ENCODE measurements around the gene TOX2.

The TOX2 gene

DNA sequence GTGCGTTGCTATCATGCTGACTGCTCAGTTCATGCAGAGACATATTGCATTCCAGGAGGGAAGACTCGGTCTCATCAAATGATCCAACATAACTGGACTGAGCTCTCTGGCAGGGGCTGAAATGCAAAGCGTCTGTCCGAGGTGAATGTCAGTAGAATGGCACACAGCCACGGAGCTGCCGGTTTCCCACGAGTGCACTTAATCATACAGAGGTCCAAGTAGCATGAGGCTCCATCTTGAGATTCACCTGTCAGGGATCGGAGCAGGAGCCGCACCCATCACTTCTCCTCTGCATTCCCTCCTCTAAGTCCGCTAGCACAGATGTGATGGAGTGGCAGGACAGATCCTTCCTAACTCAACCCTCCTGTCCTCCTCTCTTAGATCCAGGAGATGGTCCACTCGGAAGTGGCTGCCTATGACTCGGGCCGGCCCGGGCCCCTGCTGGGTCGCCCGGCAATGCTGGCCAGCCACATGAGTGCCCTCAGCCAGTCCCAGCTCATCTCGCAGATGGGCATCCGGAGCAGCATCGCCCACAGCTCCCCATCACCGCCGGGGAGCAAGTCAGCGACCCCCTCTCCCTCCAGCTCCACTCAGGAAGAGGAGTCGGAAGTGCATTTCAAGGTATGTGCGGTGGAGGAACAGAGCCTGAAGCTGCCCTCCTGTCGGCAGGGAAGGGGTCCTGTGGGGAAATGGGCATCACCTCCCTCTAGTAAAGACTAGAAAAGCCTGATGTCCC, 136.4 kb downstream of the TOX2 start:
- TF ChIP-seq, protein P1, sequence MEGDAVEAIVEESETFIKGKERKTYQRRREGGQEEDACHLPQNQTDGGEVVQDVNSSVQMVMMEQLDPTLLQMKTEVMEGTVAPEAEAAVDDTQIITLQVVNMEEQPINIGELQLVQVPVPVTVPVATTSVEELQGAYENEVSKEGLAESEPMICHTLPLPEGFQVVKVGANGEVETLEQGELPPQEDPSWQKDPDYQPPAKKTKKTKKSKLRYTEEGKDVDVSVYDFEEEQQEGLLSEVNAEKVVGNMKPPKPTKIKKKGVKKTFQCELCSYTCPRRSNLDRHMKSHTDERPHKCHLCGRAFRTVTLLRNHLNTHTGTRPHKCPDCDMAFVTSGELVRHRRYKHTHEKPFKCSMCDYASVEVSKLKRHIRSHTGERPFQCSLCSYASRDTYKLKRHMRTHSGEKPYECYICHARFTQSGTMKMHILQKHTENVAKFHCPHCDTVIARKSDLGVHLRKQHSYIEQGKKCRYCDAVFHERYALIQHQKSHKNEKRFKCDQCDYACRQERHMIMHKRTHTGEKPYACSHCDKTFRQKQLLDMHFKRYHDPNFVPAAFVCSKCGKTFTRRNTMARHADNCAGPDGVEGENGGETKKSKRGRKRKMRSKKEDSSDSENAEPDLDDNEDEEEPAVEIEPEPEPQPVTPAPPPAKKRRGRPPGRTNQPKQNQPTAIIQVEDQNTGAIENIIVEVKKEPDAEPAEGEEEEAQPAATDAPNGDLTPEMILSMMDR (IDR thresholded peaks at IDR 0.05), result no peak
- no peak overlapping the region for H3K27ac ChIP-seq
- H3K27me3 ChIP-seq (ENCODE audit: control insufficient read depth, insufficient read depth, low read length), result no peaks in the 10 kb centered on the region
- no peaks in the 10 kb centered on the region for H3K9me3 ChIP-seq (ENCODE audit: control insufficient read depth, low read length)
- no peak overlapping the region for H2AFZ ChIP-seq
- H3K4me1 ChIP-seq, result no peaks in the 10 kb centered on the region
- H3K4me3 ChIP-seq (ENCODE audit: low read depth, low read length), result no peak overlapping the region
- no peak overlapping the region for H3K9ac ChIP-seq
- H3K4me2 ChIP-seq (ENCODE audit: low read length), result no peak overlapping the region
- H3K36me3 ChIP-seq (ENCODE audit: control insufficient read depth, insufficient read depth, low read length), result no peaks in the 10 kb centered on the region
- no peaks in the 10 kb centered on the region for H3K79me2 ChIP-seq

DNA sequence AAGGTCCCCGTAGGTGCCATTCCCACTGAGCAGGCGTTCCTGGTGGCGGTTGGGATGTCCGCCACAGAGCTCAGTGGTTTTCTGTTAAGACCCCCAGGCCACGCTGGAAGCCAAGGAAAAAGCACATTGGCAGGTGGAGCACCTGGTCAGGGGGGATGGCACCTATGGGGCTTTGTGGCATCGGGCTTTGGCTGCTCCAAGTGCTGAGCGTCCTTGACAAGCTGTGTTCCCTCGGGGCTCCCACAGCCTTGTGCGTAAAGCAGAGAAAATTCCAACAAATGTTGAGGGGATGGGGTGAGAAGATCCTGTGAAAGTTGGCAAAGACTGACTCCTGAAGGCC, 137.0 kb downstream of the TOX2 start:
- Histone ChIP-seq H3K27ac (no peak overlapping the region), H3K4me1 (no peaks in the 10 kb centered on the region), H2AFZ (no peak overlapping the region), H3K9ac (no peak overlapping the region), H3K27me3 (ENCODE audit: control insufficient read depth, insufficient read depth, low read length) (no peaks in the 10 kb centered on the region), H3K9me3 (ENCODE audit: control insufficient read depth, low read length) (no peaks in the 10 kb centered on the region), H3K4me3 (ENCODE audit: low read depth, low read length) (no peak overlapping the region), H3K79me2 (no peaks in the 10 kb centered on the region), H3K36me3 (ENCODE audit: control insufficient read depth, insufficient read depth, low read length) (no peaks in the 10 kb centered on the region), H3K4me2 (ENCODE audit: low read length) (no peak overlapping the region)
- TF ChIP-seq, protein P1 (IDR thresholded peaks at IDR 0.05), result no peak

DNA sequence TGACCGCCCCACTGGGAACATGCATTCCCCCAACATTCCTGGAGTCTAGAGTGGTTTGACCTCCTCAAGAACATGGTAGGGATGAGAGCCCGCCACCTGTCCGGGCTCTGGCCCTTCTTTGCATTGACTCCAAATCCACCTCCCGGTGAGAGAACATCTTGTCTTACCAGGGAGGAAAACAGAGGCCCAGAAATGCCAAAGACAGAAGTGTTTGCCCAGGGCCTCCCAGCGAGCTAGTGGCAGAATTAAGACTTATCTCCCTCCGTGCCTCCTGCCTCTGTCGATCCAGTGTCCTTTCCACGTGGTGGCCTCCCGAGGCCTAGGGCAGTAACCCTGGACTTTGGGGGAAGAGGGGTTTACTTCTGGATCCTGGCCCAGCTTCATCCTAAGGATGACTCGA, 137.5 kb downstream of the TOX2 start:
- Histone ChIP-seq H3K9me3 (ENCODE audit: control insufficient read depth, low read length) (no peaks in the 10 kb centered on the region), H2AFZ (no peak overlapping the region), H3K4me2 (ENCODE audit: low read length) (no peak overlapping the region), H3K4me1 (no peaks in the 10 kb centered on the region), H3K27me3 (ENCODE audit: control insufficient read depth, insufficient read depth, low read length) (no peaks in the 10 kb centered on the region), H3K9ac (no peak overlapping the region), H3K36me3 (ENCODE audit: control insufficient read depth, insufficient read depth, low read length) (no peaks in the 10 kb centered on the region), H3K4me3 (ENCODE audit: low read depth, low read length) (no peak overlapping the region), H3K79me2 (no peaks in the 10 kb centered on the region), H3K27ac (no peak overlapping the region)
- TF ChIP-seq, protein P1 (IDR thresholded peaks at IDR 0.05), result no peak

DNA sequence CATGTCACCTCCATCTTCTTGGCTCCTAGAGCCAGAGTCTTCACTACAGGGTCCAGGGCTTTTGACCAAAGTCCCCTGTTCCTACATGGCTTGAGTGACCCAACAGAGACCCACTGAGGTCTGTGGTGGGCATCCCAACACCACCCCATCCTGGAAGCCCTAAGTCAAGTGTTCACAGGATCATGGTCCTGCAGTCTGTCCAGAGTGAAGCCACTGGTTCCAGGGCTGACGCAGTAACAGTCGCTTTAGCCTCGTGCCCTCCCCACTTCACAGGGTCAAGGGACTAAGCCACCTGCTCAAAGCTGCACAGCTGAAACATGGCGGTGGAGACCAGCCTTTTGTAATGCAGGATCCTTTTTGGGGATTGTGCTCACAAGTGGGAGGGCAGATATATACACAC, 138.4 kb downstream of the TOX2 start:
- no peaks in the 10 kb centered on the region for H3K9me3 ChIP-seq (ENCODE audit: control insufficient read depth, low read length)
- no peaks in the 10 kb centered on the region for H3K79me2 ChIP-seq
- TF ChIP-seq, protein P1 (IDR thresholded peaks at IDR 0.05), result no peak
- no peaks in the 10 kb centered on the region for H3K36me3 ChIP-seq (ENCODE audit: control insufficient read depth, insufficient read depth, low read length)
- H3K4me3 ChIP-seq (ENCODE audit: low read depth, low read length), result no peak overlapping the region
- H2AFZ ChIP-seq, result no peak overlapping the region
- no peaks in the 10 kb centered on the region for H3K27me3 ChIP-seq (ENCODE audit: control insufficient read depth, insufficient read depth, low read length)
- H3K27ac ChIP-seq, result no peak overlapping the region
- no peak overlapping the region for H3K4me2 ChIP-seq (ENCODE audit: low read length)
- no peak overlapping the region for H3K9ac ChIP-seq
- H3K4me1 ChIP-seq, result no peaks in the 10 kb centered on the region

DNA sequence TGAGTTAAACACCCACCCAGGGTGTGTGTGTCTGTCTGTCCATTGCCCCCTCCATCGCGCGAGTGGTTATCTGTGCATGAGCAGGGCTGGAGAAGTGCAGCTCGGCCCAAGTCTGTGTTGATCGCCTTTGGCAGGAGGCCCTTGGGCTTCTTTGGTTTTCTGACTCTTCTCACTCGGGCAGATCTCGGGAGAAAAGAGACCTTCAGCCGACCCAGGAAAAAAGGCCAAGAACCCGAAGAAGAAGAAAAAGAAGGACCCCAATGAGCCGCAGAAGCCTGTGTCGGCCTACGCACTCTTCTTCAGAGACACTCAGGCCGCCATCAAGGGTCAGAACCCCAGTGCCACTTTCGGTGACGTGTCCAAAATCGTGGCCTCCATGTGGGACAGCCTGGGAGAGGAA, 139.5 kb downstream of the TOX2 start:
- Histone ChIP-seq H3K36me3 (ENCODE audit: control insufficient read depth, insufficient read depth, low read length) (no peaks in the 10 kb centered on the region), H3K27me3 (ENCODE audit: control insufficient read depth, insufficient read depth, low read length) (no peaks in the 10 kb centered on the region), H3K27ac (no peak overlapping the region), H3K4me1 (no peaks in the 10 kb centered on the region), H3K9ac (no peak overlapping the region), H3K4me2 (ENCODE audit: low read length) (no peak overlapping the region), H3K9me3 (ENCODE audit: control insufficient read depth, low read length) (no peaks in the 10 kb centered on the region), H3K4me3 (ENCODE audit: low read depth, low read length) (no peak overlapping the region), H2AFZ (no peak overlapping the region), H3K79me2 (no peaks in the 10 kb centered on the region)
- TF ChIP-seq, protein P1 (IDR thresholded peaks at IDR 0.05), result no peak

Measured in parathyroid adenoma (tissue), 2 donors.